SK-N-SH treated with all-trans-retinoic acid at 6 μM for 48 hours (cell line): ENCODE data around the gene FOXA2.

Source experiments
- ATAC-seq: fragments of 200-7000 bp; cut with Tn5 transposase; 3 replicates; pipeline ENCODE4 v1.9.1; 2020; ENCODE audit warnings: mild to moderate bottlenecking, moderate library complexity
- ARNTL ChIP-seq: fragments of 450-650 bp; formaldehyde crosslinking; IDR thresholded peaks from 2 replicates; pipeline ENCODE4 v1.5.0; 2020; ENCODE audit warnings: low read depth, mild to moderate bottlenecking, moderate library complexity, borderline replicate concordance
- BACH2 ChIP-seq: fragments of 250-450 bp; sonication (Bioruptor Pico); IDR thresholded peaks from 2 replicates; pipeline ENCODE4 v1.9.0; 2021; ENCODE audit warnings: mild to moderate bottlenecking, borderline replicate concordance
- CSDC2 ChIP-seq: fragments of 250-450 bp; sonication (Bioruptor Pico); IDR thresholded peaks from 2 replicates; pipeline ENCODE4 v1.5.0; 2020; ENCODE audit warnings: mild to moderate bottlenecking, moderate library complexity
- ESRRG ChIP-seq: fragments of 250-450 bp; sonication (Bioruptor Pico); IDR thresholded peaks from 2 replicates; pipeline ENCODE4 v1.6.1; 2021; ENCODE audit warnings: mild to moderate bottlenecking
- ISL1 ChIP-seq: fragments of 250-450 bp; sonication (Bioruptor Pico); IDR thresholded peaks from 2 replicates; pipeline ENCODE4 v2.1.2; 2022; ENCODE audit warnings: mild to moderate bottlenecking, moderate library complexity
- POU6F1 ChIP-seq: fragments of 250-450 bp; sonication (Bioruptor Pico); IDR thresholded peaks from 2 replicates; pipeline ENCODE4 v1.8.0; 2021; ENCODE audit warnings: low read depth, mild to moderate bottlenecking, moderate library complexity, borderline replicate concordance
- PPARA ChIP-seq: fragments of 250-450 bp; sonication (Bioruptor Pico); IDR thresholded peaks from 2 replicates; pipeline ENCODE4 v1.5.0; 2020; ENCODE audit warnings: mild to moderate bottlenecking, borderline replicate concordance
- RARB ChIP-seq: fragments of 250-450 bp; sonication (Bioruptor Pico); IDR thresholded peaks from 2 replicates; pipeline ENCODE4 v1.8.0; 2021; ENCODE audit warnings: mild to moderate bottlenecking, moderate library complexity
- TCF4 ChIP-seq: fragments of 250-450 bp; sonication (Bioruptor Pico); IDR thresholded peaks from 2 replicates; pipeline ENCODE4 v1.8.0; 2021; ENCODE audit warnings: mild to moderate bottlenecking, moderate library complexity, borderline replicate concordance
- TSHZ2 ChIP-seq: fragments of 250-450 bp; sonication (Bioruptor Pico); IDR thresholded peaks from 2 replicates; pipeline ENCODE4 v1.5.0; 2020; ENCODE audit warnings: mild to moderate bottlenecking, moderate library complexity
- ZC3H10 ChIP-seq: fragments of 250-450 bp; sonication (Bioruptor Pico); IDR thresholded peaks from 2 replicates; pipeline ENCODE4 v1.5.1; 2021; ENCODE audit warnings: mild to moderate bottlenecking, moderate library complexity
- ZFP30 ChIP-seq: fragments of 450-650 bp; formaldehyde crosslinking; IDR thresholded peaks from 2 replicates; pipeline ENCODE4 v1.5.0; 2022; ENCODE audit warnings: mild to moderate bottlenecking, moderate library complexity
- ZNF565 ChIP-seq: fragments of 450-650 bp; formaldehyde crosslinking; conservative IDR thresholded peaks from 2 replicates; pipeline ENCODE4 v1.5.0; 2020; ENCODE audit warnings: low read depth, mild to moderate bottlenecking, moderate library complexity
- ZNF70 ChIP-seq: fragments of 450-650 bp; formaldehyde crosslinking; IDR thresholded peaks from 2 replicates; pipeline ENCODE4 v1.5.0; 2020; ENCODE audit warnings: mild to moderate bottlenecking, moderate library complexity
- ZNF8 ChIP-seq: fragments of 450-650 bp; formaldehyde crosslinking; IDR thresholded peaks from 2 replicates; pipeline ENCODE4 v1.5.0; 2020; ENCODE audit warnings: mild to moderate bottlenecking, moderate library complexity
- TF ChIP-seq, protein P1 (sequence below): fragments of 250-450 bp; sonication (Bioruptor Pico); IDR thresholded peaks from 2 replicates; pipeline ENCODE4 v1.8.0; 2020; ENCODE audit warnings: mild to moderate bottlenecking, moderate library complexity, borderline replicate concordance
- TF ChIP-seq, protein P2 (sequence below): fragments of 250-450 bp; sonication (Bioruptor Pico); IDR thresholded peaks from 2 replicates; pipeline ENCODE4 v1.5.1; 2020; ENCODE audit warnings: low read depth, mild to moderate bottlenecking, moderate library complexity

The FOXA2 gene

DNA sequence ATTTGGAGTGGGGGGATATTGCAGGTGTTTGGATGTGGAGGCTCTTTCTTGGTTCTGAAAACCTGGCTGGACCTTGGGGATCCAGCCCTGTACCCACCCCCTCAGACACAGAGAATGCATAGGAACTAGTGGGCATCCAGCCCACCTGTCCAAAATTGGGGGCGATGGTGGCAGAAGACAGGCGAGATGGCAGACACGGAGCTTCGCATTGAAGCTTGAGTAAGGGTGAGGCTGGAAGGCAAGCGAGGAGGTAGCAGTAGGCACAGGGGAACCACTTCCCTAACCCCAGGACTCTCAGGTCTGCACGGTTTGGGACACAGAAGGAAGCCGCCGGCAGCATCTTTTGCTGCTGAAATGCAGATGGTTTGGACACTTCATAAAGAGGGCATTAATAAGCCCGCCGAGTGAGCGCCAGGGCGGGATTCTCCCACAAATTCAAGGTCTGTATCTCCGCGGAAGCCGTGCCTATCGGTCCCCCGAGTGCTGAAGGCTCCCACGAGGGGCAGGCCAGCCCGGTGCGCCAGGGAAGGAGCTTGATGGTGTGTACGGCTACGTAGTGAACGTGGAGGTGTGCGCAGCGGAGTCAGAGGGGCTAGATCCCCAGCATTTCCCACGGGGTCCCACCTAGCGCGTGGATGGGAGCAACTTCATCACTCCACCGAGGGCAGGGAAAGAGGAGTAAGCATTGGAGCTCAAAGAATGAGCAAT is 1.6 kb upstream of the FOXA2 start (continued):
- TF ChIP-seq TSHZ2 (CRISPR knock-in tag): no peak
- TF ChIP-seq, all 23 proteins: peak for 0

GRCh38 chr20:22584922-22585785 is 782 bp upstream of the FOXA2 start:
- TF ChIP-seq ISL1 (CRISPR knock-in tag) (no peak), ZNF565 (CRISPR knock-in tag) (no peak), ZNF8 (CRISPR knock-in tag) (no peak), TCF4 (CRISPR knock-in tag) (no peak), ZNF70 (CRISPR knock-in tag) (no peak), ZC3H10 (CRISPR knock-in tag) (no peak), RARB (CRISPR knock-in tag) (no peak), POU6F1 (no peak), ZFP30 (CRISPR knock-in tag) (no peak), BACH2 (CRISPR knock-in tag) (no peak), TSHZ2 (CRISPR knock-in tag) (no peak), PPARA (CRISPR knock-in tag) (no peak), ARNTL (CRISPR knock-in tag) (no peak), CSDC2 (CRISPR knock-in tag) (no peak), ESRRG (CRISPR knock-in tag) (no peak)
- TF ChIP-seq, protein P1, sequence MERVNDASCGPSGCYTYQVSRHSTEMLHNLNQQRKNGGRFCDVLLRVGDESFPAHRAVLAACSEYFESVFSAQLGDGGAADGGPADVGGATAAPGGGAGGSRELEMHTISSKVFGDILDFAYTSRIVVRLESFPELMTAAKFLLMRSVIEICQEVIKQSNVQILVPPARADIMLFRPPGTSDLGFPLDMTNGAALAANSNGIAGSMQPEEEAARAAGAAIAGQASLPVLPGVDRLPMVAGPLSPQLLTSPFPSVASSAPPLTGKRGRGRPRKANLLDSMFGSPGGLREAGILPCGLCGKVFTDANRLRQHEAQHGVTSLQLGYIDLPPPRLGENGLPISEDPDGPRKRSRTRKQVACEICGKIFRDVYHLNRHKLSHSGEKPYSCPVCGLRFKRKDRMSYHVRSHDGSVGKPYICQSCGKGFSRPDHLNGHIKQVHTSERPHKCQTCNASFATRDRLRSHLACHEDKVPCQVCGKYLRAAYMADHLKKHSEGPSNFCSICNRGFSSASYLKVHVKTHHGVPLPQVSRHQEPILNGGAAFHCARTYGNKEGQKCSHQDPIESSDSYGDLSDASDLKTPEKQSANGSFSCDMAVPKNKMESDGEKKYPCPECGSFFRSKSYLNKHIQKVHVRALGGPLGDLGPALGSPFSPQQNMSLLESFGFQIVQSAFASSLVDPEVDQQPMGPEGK (CRISPR knock-in tag): no peak
- TF ChIP-seq, protein P2, sequence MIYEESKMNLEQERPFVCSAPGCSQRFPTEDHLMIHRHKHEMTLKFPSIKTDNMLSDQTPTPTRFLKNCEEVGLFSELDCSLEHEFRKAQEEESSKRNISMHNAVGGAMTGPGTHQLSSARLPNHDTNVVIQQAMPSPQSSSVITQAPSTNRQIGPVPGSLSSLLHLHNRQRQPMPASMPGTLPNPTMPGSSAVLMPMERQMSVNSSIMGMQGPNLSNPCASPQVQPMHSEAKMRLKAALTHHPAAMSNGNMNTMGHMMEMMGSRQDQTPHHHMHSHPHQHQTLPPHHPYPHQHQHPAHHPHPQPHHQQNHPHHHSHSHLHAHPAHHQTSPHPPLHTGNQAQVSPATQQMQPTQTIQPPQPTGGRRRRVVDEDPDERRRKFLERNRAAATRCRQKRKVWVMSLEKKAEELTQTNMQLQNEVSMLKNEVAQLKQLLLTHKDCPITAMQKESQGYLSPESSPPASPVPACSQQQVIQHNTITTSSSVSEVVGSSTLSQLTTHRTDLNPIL: no peak
- ATAC-seq: no peak
